Measurements from ENCODE around the gene CLCN1.

The CLCN1 gene

DNA sequence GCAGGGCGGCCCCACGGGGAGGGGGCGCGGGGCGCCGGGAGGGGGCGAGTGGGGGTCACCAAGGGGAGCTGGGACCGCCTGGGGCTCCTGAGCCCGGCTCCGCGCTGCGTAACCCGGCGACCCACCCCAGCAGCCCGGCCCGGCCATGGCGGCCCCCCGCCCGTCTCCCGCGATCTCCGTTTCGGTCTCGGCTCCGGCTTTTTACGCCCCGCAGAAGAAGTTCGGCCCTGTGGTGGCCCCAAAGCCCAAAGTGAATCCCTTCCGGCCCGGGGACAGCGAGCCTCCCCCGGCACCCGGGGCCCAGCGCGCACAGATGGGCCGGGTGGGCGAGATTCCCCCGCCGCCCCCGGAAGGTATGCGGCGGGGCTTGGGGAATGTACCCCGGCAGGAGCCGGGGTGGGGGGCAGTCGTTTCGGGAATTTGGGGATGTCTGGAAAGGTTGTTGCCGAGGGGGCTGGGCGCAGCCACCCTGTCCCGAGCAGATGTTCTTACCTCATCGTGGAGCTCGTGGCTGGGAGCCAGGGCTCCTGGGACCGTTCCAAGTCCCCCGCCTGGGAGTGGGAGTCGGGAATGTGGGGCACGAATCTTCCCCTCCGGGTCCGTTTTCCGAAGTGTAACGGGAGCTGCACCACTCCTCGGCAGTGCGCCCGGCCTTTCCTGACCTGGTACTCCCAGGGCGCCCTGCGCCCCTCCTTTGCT, 65.7 kb downstream of the CLCN1 start:
- peak overlapping the region; percentile 85 for H3K27ac ChIP-seq
- TF ChIP-seq, protein P1, sequence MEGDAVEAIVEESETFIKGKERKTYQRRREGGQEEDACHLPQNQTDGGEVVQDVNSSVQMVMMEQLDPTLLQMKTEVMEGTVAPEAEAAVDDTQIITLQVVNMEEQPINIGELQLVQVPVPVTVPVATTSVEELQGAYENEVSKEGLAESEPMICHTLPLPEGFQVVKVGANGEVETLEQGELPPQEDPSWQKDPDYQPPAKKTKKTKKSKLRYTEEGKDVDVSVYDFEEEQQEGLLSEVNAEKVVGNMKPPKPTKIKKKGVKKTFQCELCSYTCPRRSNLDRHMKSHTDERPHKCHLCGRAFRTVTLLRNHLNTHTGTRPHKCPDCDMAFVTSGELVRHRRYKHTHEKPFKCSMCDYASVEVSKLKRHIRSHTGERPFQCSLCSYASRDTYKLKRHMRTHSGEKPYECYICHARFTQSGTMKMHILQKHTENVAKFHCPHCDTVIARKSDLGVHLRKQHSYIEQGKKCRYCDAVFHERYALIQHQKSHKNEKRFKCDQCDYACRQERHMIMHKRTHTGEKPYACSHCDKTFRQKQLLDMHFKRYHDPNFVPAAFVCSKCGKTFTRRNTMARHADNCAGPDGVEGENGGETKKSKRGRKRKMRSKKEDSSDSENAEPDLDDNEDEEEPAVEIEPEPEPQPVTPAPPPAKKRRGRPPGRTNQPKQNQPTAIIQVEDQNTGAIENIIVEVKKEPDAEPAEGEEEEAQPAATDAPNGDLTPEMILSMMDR (IDR thresholded peaks at IDR 0.05) = no peak
- no peak for TF ChIP-seq ZFX (IDR thresholded peaks at IDR 0.05; ENCODE audit: borderline replicate concordance)

DNA sequence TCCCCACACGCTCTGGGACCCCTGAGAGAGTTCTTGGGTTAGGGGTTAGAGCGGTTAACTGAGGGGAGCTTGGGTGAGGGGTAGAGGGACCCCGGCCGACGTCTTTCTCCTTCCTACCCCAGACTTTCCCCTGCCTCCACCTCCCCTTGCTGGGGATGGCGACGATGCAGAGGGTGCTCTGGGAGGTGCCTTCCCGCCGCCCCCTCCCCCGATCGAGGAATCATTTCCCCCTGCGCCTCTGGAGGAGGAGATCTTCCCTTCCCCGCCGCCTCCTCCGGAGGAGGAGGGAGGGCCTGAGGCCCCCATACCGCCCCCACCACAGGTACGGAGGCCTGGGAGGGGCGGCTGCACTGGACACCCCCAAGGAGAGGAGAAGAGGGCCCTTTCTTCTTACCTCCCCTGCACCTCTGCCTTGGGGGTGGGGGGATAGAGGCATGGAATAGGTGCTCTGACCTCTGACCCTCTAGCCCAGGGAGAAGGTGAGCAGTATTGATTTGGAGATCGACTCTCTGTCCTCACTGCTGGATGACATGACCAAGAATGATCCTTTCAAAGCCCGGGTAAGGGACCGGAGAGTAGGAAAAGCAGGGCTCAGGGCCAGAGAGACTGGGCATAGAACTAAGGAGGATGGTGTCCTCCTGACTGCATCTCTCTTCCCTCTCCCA, 66.3 kb downstream of the CLCN1 start:
- no peak overlapping the region for H3K27ac ChIP-seq
- TF ChIP-seq, protein P1 (IDR thresholded peaks at IDR 0.05) = no peak
- TF ChIP-seq ZFX (IDR thresholded peaks at IDR 0.05; ENCODE audit: borderline replicate concordance) = no peak

DNA sequence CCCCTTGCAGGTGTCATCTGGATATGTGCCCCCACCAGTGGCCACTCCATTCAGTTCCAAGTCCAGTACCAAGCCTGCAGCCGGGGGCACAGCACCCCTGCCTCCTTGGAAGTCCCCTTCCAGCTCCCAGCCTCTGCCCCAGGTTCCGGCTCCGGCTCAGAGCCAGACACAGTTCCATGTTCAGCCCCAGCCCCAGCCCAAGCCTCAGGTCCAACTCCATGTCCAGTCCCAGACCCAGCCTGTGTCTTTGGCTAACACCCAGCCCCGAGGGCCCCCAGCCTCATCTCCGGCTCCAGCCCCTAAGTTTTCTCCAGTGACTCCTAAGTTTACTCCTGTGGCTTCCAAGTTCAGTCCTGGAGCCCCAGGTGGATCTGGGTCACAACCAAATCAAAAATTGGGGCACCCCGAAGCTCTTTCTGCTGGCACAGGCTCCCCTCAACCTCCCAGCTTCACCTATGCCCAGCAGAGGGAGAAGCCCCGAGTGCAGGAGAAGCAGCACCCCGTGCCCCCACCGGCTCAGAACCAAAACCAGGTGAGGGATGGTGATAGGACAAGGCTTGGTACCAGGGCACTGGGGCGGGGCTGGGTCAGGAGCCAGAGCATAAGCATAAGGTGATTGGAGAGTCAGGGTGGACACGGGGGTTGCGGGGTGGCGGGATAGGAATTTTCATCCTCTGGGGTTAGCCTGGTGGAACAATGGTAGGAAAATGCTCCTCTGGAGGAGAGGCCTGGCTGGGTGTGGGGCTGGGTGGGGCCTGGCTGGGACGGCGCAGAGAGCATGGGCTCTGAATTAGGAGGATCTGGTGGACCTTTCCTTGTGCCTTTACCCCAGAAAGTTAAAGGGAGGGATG, 67.1 kb downstream of the CLCN1 start:
- no peak for TF ChIP-seq ZFX (IDR thresholded peaks at IDR 0.05; ENCODE audit: borderline replicate concordance)
- TF ChIP-seq, protein P1 (IDR thresholded peaks at IDR 0.05) = no peak
- no peak overlapping the region for H3K27ac ChIP-seq

DNA sequence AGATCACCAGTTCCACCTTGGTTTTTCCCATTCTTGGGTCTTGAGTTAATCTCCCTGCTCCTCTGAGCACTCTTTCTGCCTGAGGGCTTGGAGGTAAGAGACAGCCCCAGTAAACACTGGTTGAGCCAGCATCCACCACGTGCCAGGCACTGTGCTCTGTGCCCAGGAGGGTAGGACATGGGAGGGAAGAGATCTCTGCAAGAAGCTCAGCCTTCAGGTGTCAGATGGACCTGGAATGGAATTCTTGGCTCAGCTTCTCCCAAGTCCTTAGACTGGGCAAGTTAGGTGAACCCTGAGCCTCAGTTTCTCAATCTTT, 67.7 kb downstream of the CLCN1 start:
- TF ChIP-seq, protein P1 (IDR thresholded peaks at IDR 0.05) = no peak
- no peak for TF ChIP-seq ZFX (IDR thresholded peaks at IDR 0.05; ENCODE audit: borderline replicate concordance)
- H3K27ac ChIP-seq = no peak overlapping the region

DNA sequence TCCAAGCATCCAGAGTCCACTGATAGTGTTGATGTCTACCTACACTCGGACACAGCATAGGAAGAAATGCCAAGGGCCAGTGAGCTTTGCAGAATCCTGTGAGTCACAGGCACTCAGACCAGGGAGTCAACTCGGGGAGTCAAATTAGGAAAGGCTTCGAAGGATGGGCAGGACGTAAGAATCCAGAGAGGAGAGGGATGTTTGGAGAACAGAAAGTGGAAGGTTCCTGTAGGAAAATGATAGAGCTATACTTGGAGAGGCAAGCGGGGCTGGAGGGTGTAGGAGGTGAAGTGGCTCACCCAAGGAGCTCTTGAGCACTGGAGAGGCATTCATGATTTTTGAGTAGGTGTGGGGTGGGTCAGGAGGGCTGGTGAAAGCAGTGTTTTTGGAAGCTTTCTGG, 68.2 kb downstream of the CLCN1 start:
- H3K27ac ChIP-seq = no peak overlapping the region

DNA sequence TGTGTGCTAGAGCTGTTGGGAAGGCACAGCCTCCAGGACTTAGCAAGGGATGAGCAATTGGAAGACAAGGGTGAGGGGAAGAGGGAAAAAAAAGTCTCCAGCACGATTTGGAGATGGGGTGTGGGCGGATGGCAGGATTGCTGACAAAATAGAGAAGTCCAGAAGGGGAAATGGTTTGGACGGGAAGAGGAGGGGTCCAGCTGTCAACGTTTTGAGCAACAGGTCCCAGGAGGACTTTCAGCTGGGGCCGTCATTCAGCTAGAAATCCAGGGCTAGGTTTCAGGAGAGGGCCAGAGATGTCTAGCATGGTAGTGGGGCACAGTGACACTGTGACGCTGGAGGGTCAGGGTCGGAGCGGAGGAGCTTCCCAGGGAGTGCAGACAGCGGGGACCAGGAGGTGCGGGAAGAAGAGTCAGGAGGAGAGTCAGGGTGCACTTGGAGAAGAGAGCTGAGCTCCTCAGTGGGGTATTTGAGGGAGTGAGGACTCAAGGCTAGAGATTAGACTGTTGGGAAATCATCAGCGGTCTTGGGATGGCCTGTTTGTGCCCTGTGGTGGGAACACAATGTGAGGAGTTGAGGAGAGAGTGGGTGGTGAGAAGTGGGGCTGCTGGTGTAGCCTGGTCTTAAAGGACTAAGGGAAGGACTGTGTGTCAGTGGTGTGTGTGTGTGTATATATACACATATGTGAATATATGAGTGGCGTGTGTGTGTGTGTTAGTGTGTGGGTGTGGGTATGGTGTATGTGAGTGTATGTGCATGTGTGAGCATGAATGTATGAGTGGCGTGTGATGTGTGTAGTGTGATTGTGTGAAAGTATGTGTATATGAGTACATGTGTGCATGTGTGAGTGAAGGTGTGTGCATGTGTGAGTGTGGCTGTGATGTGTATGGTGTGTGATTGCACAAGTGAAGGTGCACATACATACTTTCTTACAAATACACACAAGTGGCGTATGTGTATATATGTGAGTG, 69.0 kb downstream of the CLCN1 start:
- H3K27ac ChIP-seq = no peak overlapping the region
- TF ChIP-seq, protein P1 (IDR thresholded peaks at IDR 0.05) = no peak
- no peak for TF ChIP-seq ZFX (IDR thresholded peaks at IDR 0.05; ENCODE audit: borderline replicate concordance)

More for the DNA sequence above, 68.2 kb downstream of the CLCN1 start:
- TF ChIP-seq, protein P1 (IDR thresholded peaks at IDR 0.05) = no peak
- no peak for TF ChIP-seq ZFX (IDR thresholded peaks at IDR 0.05; ENCODE audit: borderline replicate concordance)

Data from 22Rv1 (cell line).